ENCODE data around the gene ZBTB7B. TPM values are rescaled to one million over a fixed set of nuclear protein-coding genes. Genes with fewer than 3 reads are reported as not detected.

The ZBTB7B gene
- total RNA-seq, 1 experiment from 2014 or later = 38.3 TPM

GRCh38 chr1:154998201-154998780, 4.3 kb upstream of the ZBTB7B start:
- peaks cover 3% of the 10 kb centered on the region for H3K27me3 Mint-ChIP-seq (ENCODE audit: low read depth)
- no peak overlapping the region for H3K18ac ChIP-seq (ENCODE audit: insufficient read length, low read depth, low read length)
- peaks cover 0 to 2% of the 10 kb centered on the region in 2 experiments; a peak in 2 of 5 replicates for H3K9me3 Mint-ChIP-seq
- H3K23ac ChIP-seq (ENCODE audit: insufficient read length, low read depth, low read length) = no peak overlapping the region
- H3K36me3 Mint-ChIP-seq (ENCODE audit: insufficient read depth in 1 of 3, low read depth in 3 of 3) = no peaks in the 10 kb centered on the region
- DNase-seq = peak; percentile 30
- TF ChIP-seq CTCF (conservative IDR thresholded peaks at IDR 0.05) = peak; percentile 33; the same call in 1 of the 3 replicates
- no peak overlapping the region for H2AFZ ChIP-seq (ENCODE audit: low read length)
- H3K9me3 ChIP-seq (ENCODE audit: control insufficient read depth, low read depth, low read length) = no peaks in the 10 kb centered on the region
- no peaks in the 10 kb centered on the region for H3K4me1 ChIP-seq (ENCODE audit: insufficient read depth, low read length)
- H3K27ac ChIP-seq (ENCODE audit: insufficient read length, low read depth, low read length) = no peak overlapping the region
- H4K8ac ChIP-seq (replicated peaks; ENCODE audit: insufficient read length, low read depth, low read length) = no peak overlapping the region
- H4K20me1 ChIP-seq (ENCODE audit: control insufficient read depth, insufficient read depth, insufficient read length) = no peaks in the 10 kb centered on the region
- H3T11ph ChIP-seq (ENCODE audit: low read length) = no peak overlapping the region
- H3K4me1 Mint-ChIP-seq = peaks cover 9 to 20% of the 10 kb centered on the region in 2 experiments
- H3K4ac ChIP-seq (ENCODE audit: low read depth, low read length) = no peak overlapping the region
- H3K23me2 ChIP-seq (ENCODE audit: insufficient read length, low read depth, low read length, poor library complexity, severe bottlenecking) = peaks cover 18% of the 10 kb centered on the region
- no peak overlapping the region for H4K91ac ChIP-seq (ENCODE audit: insufficient read length, low read depth, low read length)
- no peak overlapping the region for H3K4me2 ChIP-seq (ENCODE audit: insufficient read depth, insufficient read length, low read length)
- H3K4me3 Mint-ChIP-seq = peak overlapping the region; percentile 42 to 66; a peak in 4 of 5 replicates
- no peak overlapping the region for H2BK120ac ChIP-seq (ENCODE audit: low read depth, low read length, poor library complexity, severe bottlenecking)
- no peaks in the 10 kb centered on the region; the same call in 1 of the 2 replicates for H3K79me2 ChIP-seq (ENCODE audit: insufficient read depth, low read length)
- no peak overlapping the region for H3K9ac ChIP-seq (ENCODE audit: extremely low read depth, insufficient read length, low read length)
- no peak overlapping the region for H4K5ac ChIP-seq (ENCODE audit: insufficient read length, low read depth, low read length)
- H2BK5ac ChIP-seq (ENCODE audit: insufficient read length, low read length) = no peak overlapping the region
- no peak overlapping the region for H2BK20ac ChIP-seq (ENCODE audit: low read depth, low read length, poor library complexity, severe bottlenecking)
- H2BK12ac ChIP-seq (ENCODE audit: insufficient read length, low read depth, low read length) = no peak overlapping the region
- H3K56ac ChIP-seq (ENCODE audit: insufficient read length, low read depth, low read length) = no peak overlapping the region
- no peaks in the 10 kb centered on the region for H3K79me1 ChIP-seq (ENCODE audit: insufficient read depth, low read depth, low read length, poor library complexity, severe bottlenecking)
- H2BK15ac ChIP-seq (ENCODE audit: low read depth, low read length) = no peak overlapping the region
- H3K14ac ChIP-seq (ENCODE audit: insufficient read depth, low read length) = no peak overlapping the region
- no CpG with 5 or more reads among the region's 16 CpGs for WGBS (ENCODE audit: extremely low coverage, insufficient read length, low lambda C conversion rate)
- no peaks in the 10 kb centered on the region for H3K27me3 ChIP-seq (ENCODE audit: insufficient read depth, low read length)
- peak overlapping the region in 1 of 3 experiments; percentile 89; a peak in 1 of 7 replicates for H3K27ac Mint-ChIP-seq
- H2AK5ac ChIP-seq (ENCODE audit: insufficient read length, low read length) = no peak overlapping the region
